Measurements from ENCODE around the gene GMDS.

The GMDS gene

GRCh38 chr6:2117447-2117846 lies 128.0 kb downstream of the GMDS start:
- no peak overlapping the region for H3K9ac ChIP-seq (ENCODE audit: low read depth, low read length)
- no peak overlapping the region for H3K4me3 ChIP-seq (ENCODE audit: low read depth, low read length)
- H3K27me3 ChIP-seq (ENCODE audit: control insufficient read depth, insufficient read depth, low read length), result no peaks in the 10 kb centered on the region
- H3K36me3 ChIP-seq (ENCODE audit: control insufficient read depth, insufficient read depth, low read length), result no peaks in the 10 kb centered on the region
- H3K27ac ChIP-seq (ENCODE audit: low read depth, low read length), result no peak overlapping the region
- H3K4me1 ChIP-seq (ENCODE audit: control insufficient read depth, insufficient read depth, low read length), result peaks cover 3% of the 10 kb centered on the region; the same call in 1 of the 2 replicates
- no peaks in the 10 kb centered on the region for H3K9me3 ChIP-seq (ENCODE audit: control insufficient read depth, insufficient read depth, low read length)

DNA sequence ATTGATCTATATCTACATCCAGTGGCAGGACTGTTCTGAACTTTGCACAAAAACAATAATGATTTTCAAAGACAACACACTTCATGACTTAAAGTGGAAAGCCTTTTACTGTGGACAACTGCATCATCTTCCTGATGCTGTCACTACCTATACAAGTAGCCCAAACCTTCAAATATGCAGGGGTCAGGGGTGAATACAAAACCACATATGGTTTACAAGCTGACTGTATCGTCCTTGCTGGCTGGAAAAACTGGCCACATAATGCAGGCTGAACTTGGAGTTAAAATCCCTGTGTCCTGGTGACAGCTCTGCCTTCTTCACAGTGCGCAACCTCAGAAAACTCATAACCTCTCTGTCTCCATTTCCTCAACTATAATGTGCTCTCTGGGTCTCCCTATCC lies 128.9 kb downstream of the GMDS start:
- Histone ChIP-seq H3K9ac (ENCODE audit: low read depth, low read length) (no peak overlapping the region), H3K27ac (ENCODE audit: low read depth, low read length) (no peak overlapping the region), H3K36me3 (ENCODE audit: control insufficient read depth, insufficient read depth, low read length) (no peaks in the 10 kb centered on the region), H3K27me3 (ENCODE audit: control insufficient read depth, insufficient read depth, low read length) (no peaks in the 10 kb centered on the region), H3K9me3 (ENCODE audit: control insufficient read depth, insufficient read depth, low read length) (no peaks in the 10 kb centered on the region), H3K4me3 (ENCODE audit: low read depth, low read length) (no peak overlapping the region), H3K4me1 (ENCODE audit: control insufficient read depth, insufficient read depth, low read length) (peaks cover 3% of the 10 kb centered on the region; the same call in 1 of the 2 replicates)

DNA sequence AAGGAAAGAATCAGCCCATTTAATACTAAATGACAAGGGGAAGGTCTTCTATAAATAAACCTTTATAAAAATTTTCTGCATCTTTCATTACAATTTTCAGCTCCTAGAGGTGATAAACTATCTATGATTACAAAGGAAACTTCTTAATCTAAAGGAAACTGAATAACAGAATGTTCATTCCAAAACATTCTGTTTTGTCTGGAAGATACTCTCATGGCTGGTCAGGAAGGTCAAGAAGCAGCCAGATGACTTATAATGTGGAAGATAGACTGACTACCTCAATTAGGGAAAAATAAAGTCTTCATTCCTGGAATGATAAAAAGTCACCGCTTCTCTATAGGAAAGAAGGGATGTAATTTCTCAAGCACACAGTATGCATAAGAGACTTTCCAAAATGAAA lies 131.3 kb downstream of the GMDS start:
- H3K27me3 ChIP-seq (ENCODE audit: control insufficient read depth, insufficient read depth, low read length), result no peaks in the 10 kb centered on the region
- no peak overlapping the region for H3K9ac ChIP-seq (ENCODE audit: low read depth, low read length)
- H3K27ac ChIP-seq (ENCODE audit: low read depth, low read length), result no peak overlapping the region
- H3K4me1 ChIP-seq (ENCODE audit: control insufficient read depth, insufficient read depth, low read length), result peaks cover 3% of the 10 kb centered on the region; the same call in 1 of the 2 replicates
- no peaks in the 10 kb centered on the region for H3K36me3 ChIP-seq (ENCODE audit: control insufficient read depth, insufficient read depth, low read length)
- no peaks in the 10 kb centered on the region for H3K9me3 ChIP-seq (ENCODE audit: control insufficient read depth, insufficient read depth, low read length)
- no peak overlapping the region for H3K4me3 ChIP-seq (ENCODE audit: low read depth, low read length)

GRCh38 chr6:2111162-2111677 lies 134.2 kb downstream of the GMDS start:
- Histone ChIP-seq H3K4me1 (ENCODE audit: control insufficient read depth, insufficient read depth, low read length) (no peaks in the 10 kb centered on the region), H3K9me3 (ENCODE audit: control insufficient read depth, insufficient read depth, low read length) (no peaks in the 10 kb centered on the region), H3K27me3 (ENCODE audit: control insufficient read depth, insufficient read depth, low read length) (no peaks in the 10 kb centered on the region), H3K9ac (ENCODE audit: low read depth, low read length) (no peak overlapping the region), H3K36me3 (ENCODE audit: control insufficient read depth, insufficient read depth, low read length) (no peaks in the 10 kb centered on the region), H3K27ac (ENCODE audit: low read depth, low read length) (no peak overlapping the region), H3K4me3 (ENCODE audit: low read depth, low read length) (no peak overlapping the region)

DNA sequence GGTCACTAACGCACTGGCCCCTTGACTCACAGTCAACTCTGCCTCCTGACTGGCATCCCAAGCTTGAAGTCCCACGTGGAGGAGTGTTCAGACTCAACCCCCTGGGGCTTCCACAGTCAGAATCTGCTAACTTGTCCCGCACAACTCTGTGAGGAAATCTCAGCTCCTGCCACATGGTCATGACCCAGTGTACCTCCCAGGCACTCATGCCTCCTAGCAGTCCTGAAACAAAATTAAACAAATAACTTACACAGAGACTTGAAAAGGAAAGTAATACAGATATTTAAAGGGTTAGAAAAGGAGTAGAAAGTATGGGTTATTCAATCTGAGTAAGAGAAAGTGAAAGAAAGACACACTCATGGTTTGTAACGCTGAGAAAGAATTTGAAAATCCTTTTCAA lies 134.9 kb downstream of the GMDS start:
- H3K9me3 ChIP-seq (ENCODE audit: control insufficient read depth, insufficient read depth, low read length), result no peaks in the 10 kb centered on the region
- no peaks in the 10 kb centered on the region for H3K4me1 ChIP-seq (ENCODE audit: control insufficient read depth, insufficient read depth, low read length)
- no peaks in the 10 kb centered on the region for H3K36me3 ChIP-seq (ENCODE audit: control insufficient read depth, insufficient read depth, low read length)
- H3K9ac ChIP-seq (ENCODE audit: low read depth, low read length), result no peak overlapping the region
- no peak overlapping the region for H3K4me3 ChIP-seq (ENCODE audit: low read depth, low read length)
- no peak overlapping the region for H3K27ac ChIP-seq (ENCODE audit: low read depth, low read length)
- no peaks in the 10 kb centered on the region for H3K27me3 ChIP-seq (ENCODE audit: control insufficient read depth, insufficient read depth, low read length)

- Histone ChIP-seq H3K4me1 (ENCODE audit: control insufficient read depth, insufficient read depth, low read length) (no peaks in the 10 kb centered on the region), H3K27me3 (ENCODE audit: control insufficient read depth, insufficient read depth, low read length) (no peaks in the 10 kb centered on the region), H3K36me3 (ENCODE audit: control insufficient read depth, insufficient read depth, low read length) (no peaks in the 10 kb centered on the region), H3K9ac (ENCODE audit: low read depth, low read length) (no peak overlapping the region), H3K9me3 (ENCODE audit: control insufficient read depth, insufficient read depth, low read length) (no peaks in the 10 kb centered on the region), H3K4me3 (ENCODE audit: low read depth, low read length) (no peak overlapping the region), H3K27ac (ENCODE audit: low read depth, low read length) (no peak overlapping the region)
These were observed 135.6 kb downstream of the GMDS start for GRCh38 chr6:2109796-2110195.

- no peaks in the 10 kb centered on the region for H3K36me3 ChIP-seq (ENCODE audit: control insufficient read depth, insufficient read depth, low read length)
- H3K4me3 ChIP-seq (ENCODE audit: low read depth, low read length), result no peak overlapping the region
- H3K27me3 ChIP-seq (ENCODE audit: control insufficient read depth, insufficient read depth, low read length), result no peaks in the 10 kb centered on the region
- no peaks in the 10 kb centered on the region for H3K9me3 ChIP-seq (ENCODE audit: control insufficient read depth, insufficient read depth, low read length)
- H3K4me1 ChIP-seq (ENCODE audit: control insufficient read depth, insufficient read depth, low read length), result no peaks in the 10 kb centered on the region
- no peak overlapping the region for H3K9ac ChIP-seq (ENCODE audit: low read depth, low read length)
- H3K27ac ChIP-seq (ENCODE audit: low read depth, low read length), result no peak overlapping the region
These were observed 136.6 kb downstream of the GMDS start for GRCh38 chr6:2108700-2109306.

DNA sequence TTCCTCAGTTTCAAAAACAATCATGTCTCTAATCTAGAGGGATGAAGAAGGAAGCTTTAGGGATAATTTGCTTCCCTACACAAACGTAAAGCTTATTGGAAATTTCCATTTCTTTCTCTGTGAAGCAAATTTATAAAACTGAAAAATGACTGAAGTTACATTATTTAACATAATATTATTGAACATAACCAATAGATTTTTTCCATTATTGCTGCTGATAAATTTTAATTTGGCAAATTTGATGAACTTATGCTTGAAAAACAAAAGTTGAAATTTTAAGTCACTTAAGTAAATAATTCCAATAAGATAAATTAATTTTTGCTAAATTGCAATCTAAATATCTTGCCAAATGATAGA lies 140.9 kb downstream of the GMDS start:
- H3K4me3 ChIP-seq (ENCODE audit: low read depth, low read length), result no peak overlapping the region
- H3K36me3 ChIP-seq (ENCODE audit: control insufficient read depth, insufficient read depth, low read length), result no peaks in the 10 kb centered on the region
- H3K27me3 ChIP-seq (ENCODE audit: control insufficient read depth, insufficient read depth, low read length), result no peaks in the 10 kb centered on the region
- no peak overlapping the region for H3K27ac ChIP-seq (ENCODE audit: low read depth, low read length)
- no peak overlapping the region for H3K9ac ChIP-seq (ENCODE audit: low read depth, low read length)
- no peaks in the 10 kb centered on the region for H3K4me1 ChIP-seq (ENCODE audit: control insufficient read depth, insufficient read depth, low read length)
- no peaks in the 10 kb centered on the region for H3K9me3 ChIP-seq (ENCODE audit: control insufficient read depth, insufficient read depth, low read length)

DNA sequence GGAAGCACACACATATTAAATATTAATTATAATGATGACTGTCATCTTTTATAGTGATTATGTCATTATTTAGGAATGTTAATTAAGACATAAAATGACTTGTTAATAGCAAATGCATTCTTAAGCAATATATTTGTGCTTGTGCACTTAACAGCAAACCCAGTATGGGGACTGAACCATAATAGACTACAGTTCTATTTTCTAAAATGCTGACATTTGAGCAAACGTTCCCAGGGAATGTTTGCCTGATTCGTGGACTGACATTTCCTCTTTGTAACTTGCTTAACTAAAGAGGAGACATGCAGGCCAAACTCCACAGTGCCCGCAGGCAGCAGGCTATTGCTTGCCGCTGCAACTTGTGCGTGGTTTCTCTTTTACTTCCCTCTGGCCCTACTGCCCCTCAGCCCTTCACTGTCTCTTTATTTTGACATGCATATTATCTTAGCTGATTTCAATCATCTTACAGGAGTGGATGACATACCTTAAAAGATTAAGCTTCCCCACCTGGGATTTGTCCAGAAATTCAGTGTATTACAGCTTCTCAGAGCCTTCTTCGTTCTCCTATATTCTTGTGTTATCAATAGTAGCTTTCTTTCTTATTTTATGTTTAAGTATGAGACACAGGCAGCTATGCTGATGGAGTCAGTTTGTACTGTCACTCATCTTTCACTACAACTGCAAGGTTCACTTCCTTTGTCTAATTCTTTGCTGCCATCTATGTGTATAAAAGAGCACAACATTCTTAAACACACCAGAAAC lies 141.5 kb downstream of the GMDS start:
- H3K27ac ChIP-seq (ENCODE audit: low read depth, low read length), result no peak overlapping the region
- no peak overlapping the region for H3K4me3 ChIP-seq (ENCODE audit: low read depth, low read length)
- H3K4me1 ChIP-seq (ENCODE audit: control insufficient read depth, insufficient read depth, low read length), result peaks cover 3% of the 10 kb centered on the region; the same call in 1 of the 2 replicates
- no peaks in the 10 kb centered on the region for H3K9me3 ChIP-seq (ENCODE audit: control insufficient read depth, insufficient read depth, low read length)
- H3K36me3 ChIP-seq (ENCODE audit: control insufficient read depth, insufficient read depth, low read length), result no peaks in the 10 kb centered on the region
- no peaks in the 10 kb centered on the region for H3K27me3 ChIP-seq (ENCODE audit: control insufficient read depth, insufficient read depth, low read length)
- no peak overlapping the region for H3K9ac ChIP-seq (ENCODE audit: low read depth, low read length)

DNA sequence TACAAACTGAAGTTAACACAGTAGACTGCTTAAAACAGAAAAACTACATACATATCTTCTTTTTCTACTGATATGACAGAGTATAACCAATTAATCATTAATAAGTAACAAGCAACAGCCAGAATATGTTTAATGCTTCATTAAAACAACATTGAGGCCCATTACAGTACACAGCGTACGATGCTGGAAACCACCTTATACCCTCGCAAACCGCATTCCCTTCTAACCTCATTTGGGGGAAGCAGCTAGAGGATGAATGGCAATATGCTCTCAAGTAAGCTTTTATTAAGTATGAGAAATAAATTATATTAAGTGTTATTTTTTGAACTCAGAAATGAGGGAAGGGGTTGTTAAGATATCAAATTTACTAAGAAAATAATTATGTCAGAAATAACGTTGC lies 142.4 kb downstream of the GMDS start:
- no peaks in the 10 kb centered on the region for H3K36me3 ChIP-seq (ENCODE audit: control insufficient read depth, insufficient read depth, low read length)
- no peak overlapping the region for H3K27ac ChIP-seq (ENCODE audit: low read depth, low read length)
- no peaks in the 10 kb centered on the region for H3K9me3 ChIP-seq (ENCODE audit: control insufficient read depth, insufficient read depth, low read length)
- H3K4me3 ChIP-seq (ENCODE audit: low read depth, low read length), result no peak overlapping the region
- peaks cover 9% of the 10 kb centered on the region; the same call in 1 of the 2 replicates for H3K4me1 ChIP-seq (ENCODE audit: control insufficient read depth, insufficient read depth, low read length)
- no peaks in the 10 kb centered on the region for H3K27me3 ChIP-seq (ENCODE audit: control insufficient read depth, insufficient read depth, low read length)
- no peak overlapping the region for H3K9ac ChIP-seq (ENCODE audit: low read depth, low read length)

DNA sequence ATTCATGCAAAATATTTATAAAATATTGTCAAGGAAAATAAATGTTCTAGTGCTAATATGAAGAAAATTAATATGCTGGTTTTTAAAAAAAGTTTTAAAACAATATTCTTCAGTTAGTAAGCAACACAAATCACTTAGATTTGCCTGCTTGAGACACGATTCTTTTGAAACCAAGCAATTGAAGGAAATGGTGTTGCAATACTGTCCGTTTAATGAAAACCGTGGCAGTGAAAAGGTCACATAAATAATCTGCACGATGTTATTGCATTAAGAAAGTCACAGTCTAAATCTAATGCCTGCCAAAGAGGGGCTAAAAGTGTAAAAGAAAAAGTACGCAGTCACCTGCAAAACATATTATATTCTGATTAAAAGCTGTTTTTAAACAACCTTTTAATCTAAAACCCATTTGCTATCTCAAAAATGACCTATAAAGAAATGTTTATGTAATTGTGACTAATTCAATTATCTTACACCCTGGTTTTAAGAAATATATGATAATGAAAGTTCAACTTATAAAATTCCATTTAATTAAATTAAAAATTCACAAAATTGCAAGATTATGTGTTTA lies 143.0 kb downstream of the GMDS start:
- Histone ChIP-seq H3K4me3 (ENCODE audit: low read depth, low read length) (no peak overlapping the region), H3K27ac (ENCODE audit: low read depth, low read length) (no peak overlapping the region), H3K27me3 (ENCODE audit: control insufficient read depth, insufficient read depth, low read length) (no peaks in the 10 kb centered on the region), H3K4me1 (ENCODE audit: control insufficient read depth, insufficient read depth, low read length) (peaks cover 9% of the 10 kb centered on the region; the same call in 1 of the 2 replicates), H3K9me3 (ENCODE audit: control insufficient read depth, insufficient read depth, low read length) (no peaks in the 10 kb centered on the region), H3K9ac (ENCODE audit: low read depth, low read length) (no peak overlapping the region), H3K36me3 (ENCODE audit: control insufficient read depth, insufficient read depth, low read length) (no peaks in the 10 kb centered on the region)

Data from HUES48 (cell line).